HepG2 (cell line): ENCODE measurements around the gene AKAP12. TPM values are rescaled to one million over a fixed set of nuclear protein-coding genes. Genes with fewer than 3 reads are reported as not detected.

Experiments used
- ATAC-seq: fragments of 200-7000 bp; cut with Tn5 transposase; 3 replicates; pipeline ENCODE4 v1.9.1; 2020; ENCODE audit warnings: mild to moderate bottlenecking, moderate library complexity
- BruUV-seq: library from RNA; stranded (reverse); fragments of 400-500 nt; replicated peaks from 2 replicates; lab custom pipeline; 2021; lab: Mats Ljungman, UMichigan
- CTCF ChIA-PET: fragments of 300-600 bp; formaldehyde crosslinking; extraction: SDS; loops from one replicate; lab custom pipeline; 2021; ENCODE audit warnings: low total read pairs, inconsistent platforms, low intra/inter-chr PET ratio; lab: Yijun Ruan, JAX
- POLR2A ChIA-PET: fragments of 350-600 bp; sonication (Branson Sonifier 250); formaldehyde crosslinking; loops from one replicate; lab custom pipeline; 2020; ENCODE audit warnings: antibody characterized with exemption, inconsistent platforms; lab: Yijun Ruan, JAX
- DNase-seq: peaks from one replicate; pipeline ENCODE4 v3.0.0-alpha.2; 2015; ENCODE audit warnings: low spot score
- FAIRE-seq: peaks from 3 replicates; lab custom pipeline; 2011; peaks lifted over from hg19 to GRCh38; lab: Jason Lieb, UNC
- H2AFZ ChIP-seq: one replicate; pipeline ENCODE4 v1.6.1; 2011; ENCODE audit warnings: low read length, inconsistent platforms
- H3K27ac ChIP-seq: fragments of 300-600 bp; 3 replicates; pipeline ENCODE4 v1.8.0; 2011; ENCODE audit warnings: mixed run types, mild to moderate bottlenecking, mixed read lengths, low read length, inconsistent platforms; ENCODE audit not compliant: insufficient read depth; ENCODE audit errors: extremely low read length
- H3K27me3 ChIP-seq, 2 experiments: fragments of 200-600 bp in 1 of 2; 2 replicates in 1 of 2; 3 replicates in 1 of 2; pipeline versions ENCODE4 v1.6.0 to v1.8.0; 2011; ENCODE audit warnings: low read length in 2 of 2, mild to moderate bottlenecking in 2 of 2, moderate library complexity in 2 of 2, inconsistent platforms in 1 of 2; ENCODE audit not compliant: insufficient read depth in 2 of 2, control insufficient read depth in 1 of 2
- H3K36me3 ChIP-seq, 2 experiments: fragments of 200-600 bp in 1 of 2; replicated peaks in 1 of 2; 2 replicates in 1 of 2; 3 replicates in 1 of 2; pipeline versions ENCODE4 v1.5.1 to v1.8.0; 2011; ENCODE audit warnings: low read length in 2 of 2, inconsistent platforms in 1 of 2; ENCODE audit not compliant: insufficient read depth in 2 of 2, control insufficient read depth in 1 of 2
- H3K4me1 ChIP-seq: 2 replicates; pipeline ENCODE4 v1.5.1; 2012; ENCODE audit warnings: low read length, inconsistent platforms; ENCODE audit not compliant: insufficient read depth
- H3K4me2 ChIP-seq: 2 replicates; pipeline ENCODE4 v1.6.0; 2011; ENCODE audit warnings: low read depth, low read length, inconsistent platforms
- H3K4me3 ChIP-seq, 3 experiments: fragments of 200-600 bp in 1 of 3; sonication (generic), shearing (Covaris generic) in 1 of 3; replicated peaks in 1 of 3; 2 replicates each; pipeline ENCODE4 v1.5.1; 2011 to 2016; ENCODE audit warnings: low read length in 3 of 3, inconsistent platforms in 2 of 3, low read depth in 2 of 3, mild to moderate bottlenecking in 2 of 3, control low read depth in 1 of 3, mixed read lengths in 1 of 3; ENCODE audit not compliant: insufficient read depth in 1 of 3
- H3K79me2 ChIP-seq: one replicate; pipeline ENCODE4 v1.6.1; 2011; ENCODE audit warnings: low read length, inconsistent platforms; ENCODE audit not compliant: insufficient read depth
- H3K9ac ChIP-seq: 2 replicates; pipeline ENCODE4 v1.6.0; 2011; ENCODE audit warnings: mild to moderate bottlenecking, low read depth, low read length, inconsistent platforms; ENCODE audit not compliant: insufficient read depth
- H3K9me3 ChIP-seq: 2 replicates; pipeline ENCODE4 v1.5.1; 2012; ENCODE audit warnings: mild to moderate bottlenecking, low read length
- H4K20me1 ChIP-seq: 2 replicates; pipeline ENCODE4 v1.6.0; 2011; ENCODE audit warnings: inconsistent platforms, mild to moderate bottlenecking, low read length, moderate library complexity; ENCODE audit not compliant: insufficient read depth
- CBFB ChIP-seq: sonication (generic); formaldehyde crosslinking; IDR thresholded peaks from 2 replicates; pipeline ENCODE4 v1.4.0; 2020; ENCODE audit warnings: missing genetic modification reagents
- HIC2 ChIP-seq: sonication (generic); formaldehyde crosslinking; IDR thresholded peaks from 2 replicates; pipeline ENCODE4 v1.9.0; 2022; ENCODE audit warnings: low read depth, missing genetic modification reagents
- NFE2L2 ChIP-seq: fragments of 150-350 bp; IDR thresholded peaks from 2 replicates; pipeline ENCODE4 v1.6.1; 2014; ENCODE audit warnings: low read length
- RNF219 ChIP-seq: sonication (generic); formaldehyde crosslinking; IDR thresholded peaks from 2 replicates; pipeline ENCODE4 v1.5.0; 2020; ENCODE audit warnings: mild to moderate bottlenecking, missing genetic modification reagents
- SOX6 ChIP-seq, 2 experiments: fragments of 450-650 bp in 1 of 2; sonication (generic) in 1 of 2; formaldehyde crosslinking in 1 of 2; IDR thresholded peaks; 2 replicates each; pipeline versions ENCODE4 v1.4.0 to v1.6.1; 2017 to 2020; ENCODE audit warnings: antibody characterized with exemption in 1 of 2, mild to moderate bottlenecking in 1 of 2, missing genetic modification reagents in 1 of 2
- ZBTB10 ChIP-seq: sonication (generic); formaldehyde crosslinking; IDR thresholded peaks from 2 replicates; pipeline ENCODE4 v1.4.0; 2020; ENCODE audit warnings: missing genetic modification reagents, borderline replicate concordance
- ZBTB2 ChIP-seq: sonication (generic); formaldehyde crosslinking; IDR thresholded peaks from 2 replicates; pipeline ENCODE4 v1.8.0; 2022; ENCODE audit warnings: low read depth, missing genetic modification reagents
- WGBS: methylation state at CpG from one replicate; pipeline ENCODE4 v1.1.6; 2017; ENCODE audit warnings: low lambda C conversion rate; 5-methylcytosine and 5-hydroxymethylcytosine counted together
- in situ Hi-C: cut with HindIII; loops from 2 replicates; pipeline ENCODE4 v1.10.0; 2017; ENCODE audit warnings: low pct_unique_long_range_greater_than_20kb; ENCODE audit not compliant: extremely low pct_ligation_motif_present
- intact Hi-C: fragments of 100-400 bp; cut with micrococcal nuclease; formaldehyde crosslinking; loops from one replicate; pipeline ENCODE4 v1.10.0; 2022; ENCODE audit not compliant: unreplicated experiment
- polyA plus RNA-seq, 8 experiments: library from polyadenylated mRNA; depleted of rRNA in 3 of 8; stranded (reverse) in 7 of 8; unstranded in 1 of 8; fragments of >200 nt; fragmentation: Illumina TruSeq in 4 of 8; extraction: Trizol in 4 of 8; gene quantifications; 2 replicates each; pipeline versions ENCODE4 v1.2.1 to v1.2.3, GENCODE V29; 2011 to 2016; ENCODE audit warnings: low read depth in 4 of 8, missing spikeins in 1 of 8, mixed read lengths in 1 of 8; ENCODE audit not compliant: insufficient read depth in 1 of 8
- total RNA-seq, 5 experiments: library from RNA; depleted of rRNA; stranded (reverse); fragments of >200 nt; fragmentation: Illumina TruSeq; extraction: Trizol; gene quantifications; 2 replicates each; pipeline ENCODE4 v1.2.3, GENCODE V29; 2016; ENCODE audit warnings: low read depth in 1 of 5

The AKAP12 gene
- total and polyA plus RNA-seq, 2 of the 13 experiments (the other 11 are each of a cell fraction or from before 2014, with no cell fraction given): 10.6 to 19.0 TPM

GRCh38 chr6:151323791-151324487 is 84.2 kb downstream of the AKAP12 start:
- Histone ChIP-seq H2AFZ (peak overlapping the region; percentile 77), H4K20me1 (no peaks in the 10 kb centered on the region), H3K9ac (peak overlapping the region; percentile 32; the same call in 1 of the 2 replicates), H3K4me2 (peak overlapping the region; percentile 84), H3K4me1 (peaks cover 45% of the 10 kb centered on the region), H3K36me3 (no peaks in the 10 kb centered on the region), H3K4me3 (peak overlapping the region in 2 of 3 experiments; percentile 70 to 81; a peak in 3 of 6 replicates), H3K27me3 (no peaks in the 10 kb centered on the region; a peak in 1 of 5 replicates), H3K27ac (no peak overlapping the region), H3K9me3 (no peaks in the 10 kb centered on the region), H3K79me2 (no peaks in the 10 kb centered on the region)
- 13% methylated on average over 10 of the region's 12 CpGs for WGBS
- intact Hi-C loops: loop anchor here (1.0 to 10.0 kb wide), 5 partner anchors 119 to 432 kb away; no protein-coding TSS in a partner anchor
- DNase-seq (peak; percentile 69), ATAC-seq (peak; percentile 81), FAIRE-seq (peak; percentile 70)
- CTCF ChIA-PET: interaction anchor here (1.0 to 5.5 kb wide), 6 partner anchors 11 to 432 kb away, joined by 3 to 67 read pairs (median 6); no protein-coding TSS in a partner anchor
- POLR2A ChIA-PET: interaction anchor here (0.8 to 3.1 kb wide), 7 partner anchors 13 to 432 kb away, joined by 3 to 17 read pairs (median 4); no protein-coding TSS in a partner anchor
- no TSS peak for BruUV-seq
- in situ Hi-C loops: no loop called here
- no peak for TF ChIP-seq ZBTB2 (CRISPR knock-in tag)
- TF ChIP-seq HIC2 (CRISPR knock-in tag): peak; percentile 65; the same call in 1 of the 2 replicates
- TF ChIP-seq CBFB (CRISPR knock-in tag): no peak
- TF ChIP-seq NFE2L2: no peak
- no peak for TF ChIP-seq ZBTB10
- no peak for TF ChIP-seq RNF219 (CRISPR knock-in tag)
- no peak for TF ChIP-seq SOX6 (IDR thresholded peaks at IDR 0.05)
- TF ChIP-seq SOX6 (CRISPR knock-in tag; IDR thresholded peaks at IDR 0.05): peak; percentile 60; the same call in 1 of the 2 replicates
